Measurements from ENCODE around the gene BRD3OS.

The BRD3OS gene

GRCh38 chr9:134007150-134007549, 18.1 kb upstream of the BRD3OS start:
- no peak for DNase-seq

- DNase-seq = no peak
These were observed 17.7 kb upstream of the BRD3OS start for GRCh38 chr9:134007571-134007970.

GRCh38 chr9:134010310-134011173, 14.7 kb upstream of the BRD3OS start:
- DNase-seq = no peak

GRCh38 chr9:134011401-134011800, 13.9 kb upstream of the BRD3OS start:
- no peak for DNase-seq

- DNase-seq = no peak
These were observed 10.3 kb upstream of the BRD3OS start for GRCh38 chr9:134014946-134015345.

- no peak for DNase-seq
These were observed 978 bp upstream of the BRD3OS start for GRCh38 chr9:134024214-134024792.

- peak in 1 of 2 experiments; percentile 38 for DNase-seq
These were observed 593 bp downstream of the BRD3OS start for GRCh38 chr9:134025606-134026541.

- no peak for DNase-seq
These were observed 1.3 kb downstream of the BRD3OS start for GRCh38 chr9:134026581-134026980.

- no peak for DNase-seq
These were observed 1.7 kb downstream of the BRD3OS start for GRCh38 chr9:134026981-134027380.

- no peak for DNase-seq
These were observed 2.3 kb downstream of the BRD3OS start for GRCh38 chr9:134027561-134027960.

- DNase-seq = no peak
These were observed 2.8 kb downstream of the BRD3OS start for GRCh38 chr9:134028076-134028475.

- DNase-seq = no peak
These were observed 3.4 kb downstream of the BRD3OS start for GRCh38 chr9:134028575-134029247.

GRCh38 chr9:134029248-134030226, 4.3 kb downstream of the BRD3OS start:
- DNase-seq = no peak

- no peak for DNase-seq
These were observed 5.7 kb downstream of the BRD3OS start for GRCh38 chr9:134030821-134031470.

- DNase-seq = no peak
These were observed 6.5 kb downstream of the BRD3OS start for GRCh38 chr9:134031783-134032182.

- no peak for DNase-seq
These were observed 7.4 kb downstream of the BRD3OS start for GRCh38 chr9:134032456-134033222.

GRCh38 chr9:134033516-134034214, 8.4 kb downstream of the BRD3OS start:
- DNase-seq = no peak

GRCh38 chr9:134034215-134035040, 9.1 kb downstream of the BRD3OS start:
- no peak for DNase-seq
